ENCODE data around the gene P2RX7.
A peak's percentile ranks its signal among the peaks of the same experiment; 100 is the strongest.
"Not testable (repeated sequence)": the region's sequence is repeated elsewhere in the genome, so short reads cannot be mapped to it uniquely, and the experiment has no call there.

The P2RX7 gene

DNA sequence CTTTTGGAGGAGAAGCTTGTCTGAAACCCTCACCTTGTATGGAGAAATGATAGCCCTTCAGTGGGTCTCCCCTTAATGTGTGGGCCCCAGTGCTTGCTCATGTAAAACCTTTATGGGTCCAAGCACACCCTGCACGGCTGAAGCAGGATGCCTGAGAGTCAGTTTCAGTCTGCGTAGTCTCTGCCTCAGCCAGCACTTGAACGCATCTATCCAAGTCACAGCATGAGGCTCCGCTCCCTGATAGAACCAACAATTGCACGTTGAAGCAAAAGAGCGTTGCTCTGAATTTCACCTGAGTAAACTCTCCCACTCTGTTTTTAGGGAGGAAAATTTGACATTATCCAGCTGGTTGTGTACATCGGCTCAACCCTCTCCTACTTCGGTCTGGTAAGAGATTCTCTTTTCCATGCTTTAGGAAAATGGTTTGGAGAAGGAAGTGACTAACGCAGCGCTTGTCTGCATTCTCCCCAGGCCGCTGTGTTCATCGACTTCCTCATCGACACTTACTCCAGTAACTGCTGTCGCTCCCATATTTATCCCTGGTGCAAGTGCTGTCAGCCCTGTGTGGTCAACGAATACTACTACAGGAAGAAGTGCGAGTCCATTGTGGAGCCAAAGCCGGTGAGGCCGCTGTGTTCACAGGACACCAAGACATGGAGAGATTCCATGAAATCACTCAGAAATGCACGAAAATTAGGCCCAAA, 44.3 kb downstream of the P2RX7 start:
- DNase-seq: no peak

DNA sequence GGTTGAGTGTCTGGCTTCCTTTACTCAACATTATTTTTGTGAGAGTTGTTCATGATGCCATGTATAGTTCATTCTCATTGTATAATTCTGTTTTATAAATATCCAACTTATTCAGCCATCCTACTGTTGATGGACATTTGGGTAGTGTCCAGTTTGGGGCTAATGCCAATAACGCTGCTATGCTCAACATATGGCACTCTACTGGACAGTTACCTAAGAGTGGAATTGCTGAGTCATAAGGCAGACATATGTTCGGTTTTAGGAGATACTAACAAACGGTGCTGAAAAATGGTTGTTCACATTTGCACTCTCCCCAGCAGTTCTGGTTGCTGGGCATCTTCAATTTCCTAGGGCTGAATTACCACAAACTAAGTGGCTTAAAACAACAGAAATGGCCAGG, 48.5 kb downstream of the P2RX7 start:
- DNase-seq: no peak

DNA sequence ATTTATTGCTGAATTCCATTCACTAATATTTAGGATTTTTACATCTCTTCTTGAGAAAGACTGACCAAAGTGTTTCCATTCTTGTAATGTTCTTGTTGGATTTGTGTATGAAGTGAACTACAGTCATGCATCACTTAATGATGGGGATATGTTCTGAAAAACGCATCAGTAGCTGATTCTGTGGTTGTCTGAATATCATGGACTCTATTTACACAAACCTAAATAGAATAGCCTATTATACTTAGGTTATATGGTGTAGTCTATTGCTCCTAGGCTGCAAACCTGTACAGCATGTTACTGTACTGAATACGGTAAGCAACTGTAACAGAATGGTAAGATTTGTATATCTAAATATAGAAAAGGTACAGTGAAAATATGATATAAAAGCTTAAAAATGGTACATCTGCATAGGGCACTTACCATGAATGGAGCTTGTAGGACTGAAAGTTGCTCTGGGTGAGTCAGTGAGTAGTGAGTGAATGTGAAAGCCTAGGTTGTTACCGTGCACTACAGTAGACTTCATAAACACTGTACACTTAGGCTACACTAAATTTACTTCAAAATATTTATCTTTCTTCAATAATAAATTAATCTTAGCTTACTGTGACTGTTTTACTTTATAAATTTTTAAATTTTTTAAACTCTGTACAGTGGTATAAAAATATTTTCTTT, 49.7 kb downstream of the P2RX7 start:
- DNase-seq: no peak

DNA sequence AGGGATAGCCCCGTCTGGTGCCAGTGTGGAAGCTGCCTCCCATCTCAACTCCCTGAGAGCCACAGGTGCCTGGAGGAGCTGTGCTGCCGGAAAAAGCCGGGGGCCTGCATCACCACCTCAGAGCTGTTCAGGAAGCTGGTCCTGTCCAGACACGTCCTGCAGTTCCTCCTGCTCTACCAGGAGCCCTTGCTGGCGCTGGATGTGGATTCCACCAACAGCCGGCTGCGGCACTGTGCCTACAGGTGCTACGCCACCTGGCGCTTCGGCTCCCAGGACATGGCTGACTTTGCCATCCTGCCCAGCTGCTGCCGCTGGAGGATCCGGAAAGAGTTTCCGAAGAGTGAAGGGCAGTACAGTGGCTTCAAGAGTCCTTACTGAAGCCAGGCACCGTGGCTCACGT, 51.7 kb downstream of the P2RX7 start:
- DNase-seq: no peak

DNA sequence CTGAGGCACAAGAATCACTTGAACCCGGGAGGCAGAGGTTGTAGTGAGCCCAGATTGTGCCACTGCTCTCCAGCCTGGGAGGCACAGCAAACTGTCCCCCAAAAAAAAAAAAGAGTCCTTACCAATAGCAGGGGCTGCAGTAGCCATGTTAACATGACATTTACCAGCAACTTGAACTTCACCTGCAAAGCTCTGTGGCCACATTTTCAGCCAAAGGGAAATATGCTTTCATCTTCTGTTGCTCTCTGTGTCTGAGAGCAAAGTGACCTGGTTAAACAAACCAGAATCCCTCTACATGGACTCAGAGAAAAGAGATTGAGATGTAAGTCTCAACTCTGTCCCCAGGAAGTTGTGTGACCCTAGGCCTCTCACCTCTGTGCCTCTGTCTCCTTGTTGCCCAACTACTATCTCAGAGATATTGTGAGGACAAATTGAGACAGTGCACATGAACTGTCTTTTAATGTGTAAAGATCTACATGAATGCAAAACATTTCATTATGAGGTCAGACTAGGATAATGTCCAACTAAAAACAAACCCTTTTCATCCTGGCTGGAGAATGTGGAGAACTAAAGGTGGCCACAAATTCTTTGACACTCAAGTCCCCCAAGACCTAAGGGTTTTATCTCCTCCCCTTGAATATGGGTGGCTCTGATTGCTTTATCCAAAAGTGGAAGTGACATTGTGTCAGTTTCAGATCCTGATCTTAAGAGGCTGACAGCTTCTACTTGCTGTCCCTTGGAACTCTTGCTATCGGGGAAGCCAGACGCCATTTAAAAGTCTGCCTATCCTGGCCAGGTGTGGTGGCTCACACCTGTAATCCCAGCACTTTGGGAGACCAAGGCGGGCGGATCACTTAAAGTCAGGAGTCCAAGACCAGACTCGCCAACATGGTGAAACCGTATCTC, 52.6 kb downstream of the P2RX7 start:
- DNase-seq: no peak

DNA sequence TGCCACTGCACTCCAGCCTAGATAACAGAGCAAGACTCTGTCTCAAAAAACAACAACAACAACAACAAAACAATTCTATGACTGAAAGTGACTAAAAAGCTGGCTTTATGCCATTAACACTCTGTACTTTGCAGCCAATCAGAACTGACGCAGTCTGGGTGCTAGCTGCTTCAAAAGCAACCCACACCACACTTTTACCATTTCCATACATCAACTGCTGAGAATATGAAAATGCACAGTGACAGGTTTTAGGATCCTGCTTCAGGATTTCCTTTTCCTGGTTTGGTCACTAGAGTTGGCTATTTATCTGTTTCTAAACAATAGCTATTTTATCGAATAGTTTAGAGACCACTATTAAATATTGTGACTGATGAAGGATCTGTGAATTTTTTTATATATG, 54.1 kb downstream of the P2RX7 start:
- no peak for DNase-seq

DNA sequence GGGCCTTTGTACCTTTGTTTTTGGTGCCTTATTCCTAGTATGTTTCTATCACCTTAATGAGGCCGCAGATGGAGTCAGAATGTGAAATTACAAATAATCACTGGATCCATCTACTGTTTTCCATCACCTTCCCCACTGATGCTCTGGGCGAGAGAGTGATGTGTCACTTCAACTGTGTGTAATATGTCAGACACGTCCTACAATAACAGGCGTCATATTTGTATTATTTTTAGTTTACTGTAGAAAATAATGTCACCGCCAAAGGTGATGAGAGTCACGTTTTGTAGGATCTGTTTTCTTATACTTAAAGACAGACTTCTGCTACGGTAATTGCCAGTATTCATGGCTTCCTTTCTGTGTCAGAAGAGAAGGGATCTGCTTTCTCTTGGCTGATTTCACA, 54.8 kb downstream of the P2RX7 start:
- DNase-seq: no peak

DNA sequence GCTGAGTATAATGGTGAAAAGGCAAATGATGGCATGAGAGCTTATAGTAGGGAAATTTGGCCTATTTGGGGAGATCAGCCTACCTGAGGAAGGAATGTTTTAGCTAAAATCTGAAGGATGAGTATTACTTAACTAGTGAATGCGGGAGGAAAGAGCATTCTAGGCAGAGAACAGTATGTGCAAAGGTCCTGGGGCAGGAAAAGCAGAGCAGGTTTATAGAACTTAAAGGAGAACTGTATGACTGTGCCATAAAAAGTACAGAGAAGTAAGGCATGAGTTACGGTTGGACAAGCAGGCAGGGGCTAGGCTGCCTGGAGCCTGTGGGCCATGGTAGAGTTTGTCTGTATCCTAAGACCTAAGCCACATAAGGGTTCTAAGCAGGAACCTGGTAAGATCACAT, 55.6 kb downstream of the P2RX7 start:
- DNase-seq: no peak

DNA sequence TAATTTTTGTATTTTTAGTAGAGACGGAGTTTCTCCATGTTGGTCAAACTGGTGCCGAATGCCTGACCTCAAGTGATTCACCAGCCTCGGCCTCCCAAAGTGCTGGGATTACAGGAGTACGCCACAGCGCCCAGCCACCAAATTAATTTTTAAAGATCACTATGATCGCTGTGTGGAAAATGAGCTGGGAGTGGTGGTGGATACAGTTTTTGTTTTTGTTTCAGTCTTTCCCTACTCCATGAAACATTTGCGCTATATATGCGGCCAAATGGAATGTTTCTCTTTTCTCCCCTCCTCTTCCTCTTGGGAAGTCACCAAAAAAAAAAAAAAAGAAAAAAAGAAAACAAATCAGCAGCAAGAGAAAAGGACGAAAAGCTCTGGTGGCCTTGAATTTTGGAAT, 56.5 kb downstream of the P2RX7 start:
- no peak for DNase-seq

DNA sequence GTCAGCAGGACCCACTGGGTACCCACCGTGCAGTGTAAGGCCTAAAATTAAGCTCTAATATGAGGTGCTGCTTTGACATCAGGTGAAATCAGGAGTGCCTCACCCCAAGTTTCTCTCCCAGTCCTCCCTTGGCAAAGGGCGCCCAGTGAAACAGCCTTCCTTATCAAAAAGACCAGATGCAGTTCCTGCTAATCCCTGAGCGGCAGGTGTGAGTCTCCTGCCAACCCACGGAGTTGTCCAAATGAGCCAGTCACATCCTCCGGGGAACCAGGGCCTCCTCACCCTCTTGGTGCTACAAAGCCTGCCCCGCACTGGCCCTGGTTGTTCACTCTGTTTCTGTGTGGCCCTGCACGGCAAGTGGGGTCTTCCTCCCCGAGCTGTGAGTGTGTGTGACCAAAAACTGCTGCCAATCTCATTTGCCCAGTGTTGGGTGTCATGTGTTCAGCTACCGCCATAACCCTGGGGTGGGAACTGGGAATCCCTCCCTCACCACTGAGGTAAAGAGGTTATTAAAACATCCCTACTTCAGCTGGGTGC, 57.0 kb downstream of the P2RX7 start:
- no peak for DNase-seq

DNA sequence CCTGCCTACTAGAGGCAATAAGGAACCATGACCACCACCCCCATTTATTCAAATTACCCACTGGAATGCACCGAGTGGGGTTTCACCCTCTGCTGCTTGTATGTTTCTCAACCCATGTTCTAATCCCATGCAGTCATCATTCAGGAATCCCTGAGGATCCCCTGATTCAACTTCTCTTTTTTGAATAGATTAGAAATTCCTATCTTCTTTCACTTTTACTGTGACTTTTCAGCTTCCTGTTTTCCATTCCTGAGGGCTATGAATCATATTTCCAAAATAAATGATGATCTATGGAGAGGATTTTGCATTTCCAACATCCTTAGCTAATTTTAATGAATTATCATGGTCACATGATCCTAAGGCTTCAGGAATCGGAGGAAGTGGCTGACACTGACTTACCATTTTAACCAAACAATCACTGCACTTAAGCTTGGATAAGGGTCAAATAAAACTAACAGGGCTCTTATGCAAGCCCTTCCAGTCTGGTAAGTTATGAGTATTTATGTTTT, 57.9 kb downstream of the P2RX7 start:
- no peak for DNase-seq

DNA sequence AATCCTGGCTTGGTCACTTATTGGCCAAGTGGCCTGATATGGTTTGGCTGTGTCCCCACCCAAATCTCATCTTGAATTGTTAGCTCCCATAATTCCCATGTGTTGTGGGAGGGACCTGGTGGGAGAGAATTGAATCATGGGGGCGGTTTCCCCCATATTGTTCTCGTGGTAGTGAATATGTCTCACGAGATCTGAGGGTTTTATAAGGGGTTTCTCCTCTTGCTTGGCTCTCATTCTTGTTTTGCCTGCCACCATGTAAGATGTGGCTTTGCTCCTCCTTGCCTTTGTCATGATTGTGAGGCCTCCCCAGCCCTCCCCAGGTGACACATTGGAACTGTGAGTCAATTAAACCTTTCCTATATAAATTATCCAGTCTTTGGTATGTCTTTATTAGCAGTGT, 58.5 kb downstream of the P2RX7 start:
- DNase-seq: no peak

DNA sequence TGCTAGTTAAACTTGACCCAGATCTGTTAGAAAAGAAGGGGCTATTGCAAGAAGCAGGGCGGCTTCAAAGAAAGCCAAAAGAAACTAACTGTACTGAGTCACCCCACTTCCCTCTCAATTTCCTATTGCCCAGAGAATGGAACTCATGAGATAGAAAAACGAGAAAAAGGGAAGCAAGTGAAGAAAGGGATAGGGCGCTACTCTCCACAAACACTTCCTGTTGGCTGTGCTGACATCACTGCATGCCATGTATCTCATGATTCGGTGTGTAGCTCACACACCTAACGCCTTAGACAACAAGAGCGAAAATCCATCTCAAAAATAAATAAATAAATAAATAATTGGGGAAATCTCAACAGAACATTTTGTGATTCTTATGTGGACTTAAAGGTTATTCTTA, 64.2 kb downstream of the P2RX7 start:
- peak; percentile 23 for DNase-seq

DNA sequence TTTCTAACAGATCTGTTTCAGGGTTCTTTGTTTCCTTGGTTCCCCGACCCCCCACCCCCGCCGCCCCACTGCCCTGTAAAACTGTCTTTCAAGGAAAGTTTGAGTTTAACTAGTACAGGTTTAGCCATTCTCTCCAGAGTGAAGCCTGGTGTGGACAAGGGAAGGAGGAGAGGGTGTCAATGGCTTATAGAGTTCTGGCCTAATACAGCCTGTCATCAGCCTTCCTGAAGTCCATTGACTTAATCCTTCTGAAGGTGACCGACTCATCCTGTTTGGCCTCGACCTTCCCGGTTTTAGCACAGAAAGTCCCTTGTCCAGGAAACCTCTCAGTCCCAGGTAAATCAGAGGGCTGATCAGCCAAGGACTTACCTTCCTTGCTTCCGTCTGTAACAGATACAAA, 66.3 kb downstream of the P2RX7 start:
- no peak for DNase-seq

DNA sequence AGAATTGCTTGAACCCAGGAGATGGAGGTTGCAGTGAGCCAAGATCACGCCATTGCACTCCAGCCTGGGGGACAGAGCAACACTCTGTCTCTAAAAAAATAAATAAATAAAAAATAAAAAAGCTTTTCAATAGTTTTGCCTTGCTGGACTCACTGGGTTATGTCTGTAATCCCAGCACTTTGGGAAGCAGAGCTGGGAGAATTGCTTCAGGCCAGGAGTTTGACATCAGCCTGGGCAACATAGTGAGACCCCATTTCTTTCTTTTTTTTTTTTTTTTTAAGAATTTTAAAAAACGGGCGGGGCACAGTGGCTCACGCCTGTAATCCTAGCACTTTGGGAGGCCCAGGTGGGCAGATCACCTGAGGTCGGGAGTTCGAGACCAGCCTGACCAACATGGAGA, 68.5 kb downstream of the P2RX7 start:
- not testable (repeated sequence) for DNase-seq

DNA sequence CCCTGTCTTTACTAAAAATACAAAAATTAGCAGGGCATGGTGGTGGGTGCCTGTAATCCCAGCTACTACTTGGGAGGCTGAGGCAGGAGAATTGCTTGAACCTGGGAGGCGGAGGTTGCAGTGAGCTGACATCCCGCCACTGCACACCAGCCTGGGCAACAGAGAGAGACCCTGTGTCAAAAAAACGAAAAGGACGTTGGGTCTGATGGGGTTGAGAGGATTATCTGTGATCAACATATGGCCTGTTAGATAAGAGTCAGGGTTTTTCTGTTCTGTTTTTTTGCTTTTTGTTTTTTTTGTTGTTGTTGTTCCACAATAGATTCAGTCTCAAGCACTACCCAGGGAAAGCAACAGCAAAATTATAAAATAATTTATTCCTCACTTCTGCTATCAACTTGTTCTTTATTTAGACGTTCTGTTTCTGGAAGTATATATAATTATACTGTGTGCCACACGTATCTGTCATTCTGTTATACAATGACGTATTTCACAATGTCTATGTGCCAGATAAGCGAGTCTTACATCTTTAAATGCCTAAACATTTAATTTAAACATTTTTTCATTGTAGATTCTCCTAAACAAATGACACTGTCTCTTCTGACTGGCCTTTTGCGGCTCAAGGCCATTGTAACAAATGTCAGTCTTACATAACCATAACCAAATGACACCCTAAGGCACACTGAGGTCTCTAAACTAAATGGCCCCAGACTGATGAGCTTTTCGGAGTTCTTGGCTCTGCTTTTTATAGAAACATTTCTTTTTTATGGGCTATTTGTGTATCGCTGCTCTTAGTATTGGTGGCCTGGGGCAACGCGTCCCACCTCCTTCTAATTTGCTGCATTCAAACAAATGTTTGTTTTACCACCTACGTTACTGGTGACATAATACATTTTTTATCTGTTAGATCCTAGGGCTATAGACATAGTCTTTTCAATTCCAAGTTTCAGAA, 70.0 kb downstream of the P2RX7 start:
- DNase-seq: no peak

DNA sequence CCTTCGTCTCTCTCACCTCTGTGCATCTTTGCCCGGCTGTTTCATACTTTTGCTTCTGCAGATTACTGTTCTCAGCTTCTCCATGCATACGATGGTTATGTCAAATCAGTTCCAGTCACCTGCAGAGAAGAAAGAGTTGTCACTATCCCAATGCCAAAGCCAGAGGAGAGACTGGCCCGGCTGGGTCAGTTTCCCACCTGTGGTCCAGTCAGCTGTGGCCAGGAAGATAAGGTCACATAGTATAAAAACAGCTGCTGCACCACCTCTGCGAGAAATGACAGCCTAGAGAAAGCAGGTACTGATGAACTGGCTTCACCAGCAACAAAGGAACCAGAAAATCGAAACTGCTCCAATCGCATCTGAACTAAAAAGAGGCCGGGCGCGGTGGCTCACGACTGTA, 70.8 kb downstream of the P2RX7 start:
- no peak for DNase-seq

DNA sequence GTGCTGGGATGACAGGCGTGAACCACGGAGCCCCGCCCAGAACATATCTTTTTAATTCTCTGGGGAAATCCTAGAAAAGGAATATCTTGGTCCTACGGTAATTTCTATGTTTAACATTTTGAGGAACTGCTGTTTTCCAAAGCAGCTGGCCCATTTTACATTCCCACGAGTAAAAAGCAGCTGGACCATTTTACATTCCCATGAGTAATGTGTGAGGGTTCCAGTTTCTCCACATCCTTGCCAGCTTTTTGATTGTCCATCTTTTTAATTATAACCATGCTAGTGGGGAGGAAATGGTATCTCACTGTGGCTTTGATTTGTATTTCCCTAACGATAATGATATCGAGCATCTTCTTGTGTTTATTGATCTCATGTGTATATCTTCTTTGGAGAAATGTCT, 72.8 kb downstream of the P2RX7 start:
- DNase-seq: no peak

DNA sequence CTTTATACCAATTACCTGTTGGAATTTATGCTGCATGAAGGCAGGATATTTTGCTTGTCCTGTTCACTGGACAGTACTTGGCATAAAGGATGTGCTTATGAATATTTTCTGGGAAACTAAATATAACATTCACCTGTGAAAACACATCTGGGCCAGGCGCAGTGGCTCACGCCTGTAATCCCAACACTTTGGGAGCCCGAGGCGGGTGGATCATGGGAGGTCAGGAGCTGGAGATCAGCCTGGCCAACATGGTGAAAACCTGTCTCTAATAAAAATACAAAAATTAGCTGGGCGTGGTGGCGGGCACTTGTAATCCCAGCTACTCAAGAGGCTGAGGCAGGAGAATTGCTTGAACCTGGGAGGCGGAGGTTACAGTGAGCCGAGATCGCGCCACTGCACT, 75.9 kb downstream of the P2RX7 start:
- DNase-seq: not testable (repeated sequence)

DNA sequence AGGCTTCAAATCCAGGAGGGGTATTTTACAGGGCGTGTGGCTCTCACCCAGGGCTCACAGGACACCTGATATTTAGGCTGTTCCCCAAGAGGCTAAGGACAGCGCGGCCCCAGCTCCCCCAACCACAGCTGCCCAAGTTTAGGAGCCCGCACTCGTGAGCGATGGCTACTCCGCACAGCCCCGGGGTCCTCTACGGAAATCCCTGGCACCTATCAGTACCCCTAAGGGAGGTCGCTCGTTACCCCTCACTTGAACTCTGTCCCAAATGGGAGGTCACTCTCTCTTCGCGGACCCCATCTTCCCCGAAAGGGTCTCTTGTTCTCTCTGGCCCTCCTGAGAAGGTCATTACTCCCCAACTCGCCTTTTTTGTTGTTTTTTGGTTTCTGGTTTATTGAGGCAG, 76.5 kb downstream of the P2RX7 start:
- DNase-seq: no peak

DNA sequence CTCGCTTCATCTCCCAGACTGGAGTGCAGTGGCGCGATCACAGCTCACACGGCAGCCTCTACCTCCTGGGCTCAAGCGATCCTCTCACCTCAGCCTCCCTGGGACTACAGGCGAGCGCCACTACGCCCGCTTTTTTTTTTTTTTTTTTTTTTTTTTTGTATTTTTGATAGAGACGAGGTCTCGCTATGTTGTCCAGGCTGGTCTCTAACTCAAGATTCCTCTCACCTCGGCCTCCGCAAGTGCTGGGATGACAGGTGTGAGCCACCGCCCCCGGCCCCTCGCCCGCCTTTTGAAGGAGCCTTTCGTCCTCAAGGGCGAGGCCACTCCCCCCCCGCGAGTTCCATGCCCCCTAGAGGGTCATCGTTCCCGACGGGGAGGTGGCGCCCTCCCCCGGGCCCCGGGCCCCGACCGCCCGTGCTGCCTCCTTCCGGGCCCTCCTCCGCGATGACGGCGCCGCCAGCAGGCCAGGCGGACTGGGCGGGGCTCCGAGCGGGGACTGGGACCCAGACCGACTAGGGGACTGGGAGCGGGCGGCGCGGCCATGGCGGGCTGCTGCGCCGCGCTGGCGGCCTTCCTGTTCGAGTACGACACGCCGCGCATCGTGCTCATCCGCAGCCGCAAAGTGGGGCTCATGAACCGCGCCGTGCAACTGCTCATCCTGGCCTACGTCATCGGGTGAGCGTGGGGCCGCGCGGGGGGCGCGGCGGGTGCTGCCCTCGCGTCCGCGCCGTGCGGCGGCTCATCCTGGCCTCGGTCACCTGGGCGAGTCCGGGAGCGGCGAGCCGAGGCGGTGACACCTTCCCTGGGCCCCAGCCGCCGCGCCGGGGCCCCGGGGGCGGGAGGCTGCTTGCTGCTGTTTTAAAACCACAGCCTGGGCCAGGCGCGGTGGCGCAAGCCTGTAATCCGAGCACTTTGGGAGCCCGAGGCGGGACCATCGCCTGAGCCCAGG, 77.2 kb downstream of the P2RX7 start, which contains the start of gene P2RX4:
Gene P2RX4 (plus strand): TSS at position 506 of the 949 bp plus-strand sequence. CDS start 36 bp downstream, at position 542.
- peak; percentile 90 for DNase-seq
